Tibial nerve (tissue), 4 donors: ENCODE results near the gene SEC14L5.

Experiments
- CTCF ChIP-seq, 5 experiments: fragments of 200-600 bp in 3 of 5; fragments of 450-650 bp in 2 of 5; sonication (generic) in 3 of 5; IDR thresholded peaks; one replicate each; pipeline ENCODE4 v1.5.1; 2016 to 2019; ENCODE audit warnings: antibody characterized with exemption in 5 of 5, mild to moderate bottlenecking in 3 of 5, moderate library complexity in 2 of 5
- EP300 ChIP-seq, 2 donors: sonication (generic); formaldehyde crosslinking; IDR thresholded peaks; one replicate each; pipeline ENCODE4 v1.6.1; 2017; ENCODE audit warnings: antibody characterized with exemption in 2 of 2, mild to moderate bottlenecking in 1 of 2

DNA sequence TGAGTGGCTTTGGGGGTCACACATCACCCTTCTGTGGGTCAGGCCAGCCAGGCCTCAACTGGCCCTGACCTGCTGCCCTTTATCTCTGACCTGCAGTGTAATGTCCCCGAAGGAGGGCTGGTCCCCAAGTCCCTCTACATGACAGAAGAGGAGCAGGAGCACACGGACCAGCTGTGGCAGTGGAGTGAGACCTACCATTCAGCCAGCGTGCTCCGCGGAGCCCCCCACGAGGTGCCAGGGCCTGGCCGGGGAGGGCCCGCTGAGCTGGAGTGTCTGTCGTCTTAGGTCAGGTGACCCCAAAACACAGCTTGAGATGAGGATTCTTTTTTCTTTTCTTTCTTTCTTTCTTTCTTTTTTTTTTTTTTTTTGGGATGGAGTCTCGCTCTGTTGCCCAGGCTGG lies 49.1 kb downstream of the SEC14L5 start:
- no peak for TF ChIP-seq CTCF (IDR thresholded peaks at IDR 0.05)
- TF ChIP-seq EP300 (IDR thresholded peaks at IDR 0.05) = no peak
